ENCODE results near the gene STXBP1. TPM values are rescaled to one million over a fixed set of nuclear protein-coding genes. Genes with fewer than 3 reads are reported as not detected.

Gene STXBP1
- total and polyA plus RNA-seq, 2 of the 8 experiments (the other 6 are each of a cell fraction or from before 2014, with no cell fraction given): 11.5 to 60.9 TPM

DNA sequence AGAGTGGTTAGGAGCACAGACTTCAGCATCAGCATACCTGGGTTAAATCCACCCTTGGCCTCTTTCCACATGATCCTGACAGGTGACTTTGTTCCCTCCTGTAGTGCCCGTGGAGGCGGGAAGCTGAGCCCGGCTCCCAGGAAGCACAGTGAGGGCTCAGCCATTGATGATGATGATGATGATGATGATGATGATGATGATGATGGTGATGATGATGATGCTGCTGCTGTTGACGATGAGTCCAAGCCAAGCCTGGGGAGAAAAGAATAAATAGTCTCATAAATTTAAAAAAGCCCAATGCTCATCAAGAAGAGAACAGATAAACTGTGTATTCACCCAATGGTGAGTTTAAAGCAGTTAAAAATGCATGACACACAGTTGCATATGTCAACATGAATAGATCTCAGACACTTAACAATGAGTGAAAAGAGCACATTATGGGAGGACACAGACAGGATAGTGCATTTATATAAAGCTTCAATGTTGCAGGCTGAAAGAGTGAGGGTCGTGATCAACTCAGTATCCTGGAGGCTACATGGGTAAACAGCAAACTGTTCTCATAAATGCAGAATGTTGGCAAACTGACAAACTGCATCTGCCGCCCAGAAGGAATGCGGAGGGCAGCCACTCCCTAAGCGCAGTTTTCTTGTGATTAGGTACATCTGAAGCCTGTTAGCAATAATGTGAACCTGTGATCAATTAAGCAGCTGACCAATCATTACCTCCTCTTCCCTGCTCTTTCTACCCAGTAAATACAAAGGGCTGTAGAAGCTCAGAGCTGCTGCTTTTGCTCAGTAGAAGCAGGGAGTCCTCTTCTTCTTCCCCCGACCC, 83.0 kb downstream of the STXBP1 start (continued):
- no peak for TF ChIP-seq EZH2 (IDR thresholded peaks at IDR 0.05; ENCODE audit: low read depth, low read length, severe bottlenecking)
- no peak for TF ChIP-seq ZNF274 (IDR thresholded peaks at IDR 0.05; ENCODE audit: borderline replicate concordance, extremely low read depth, low read length)
- TF ChIP-seq SIRT6 (IDR thresholded peaks at IDR 0.05; ENCODE audit: low read length): no peak
- no peak for TF ChIP-seq GABPA (IDR thresholded peaks at IDR 0.05; ENCODE audit: borderline replicate concordance, insufficient read depth, low read length)
- TF ChIP-seq, protein P1, sequence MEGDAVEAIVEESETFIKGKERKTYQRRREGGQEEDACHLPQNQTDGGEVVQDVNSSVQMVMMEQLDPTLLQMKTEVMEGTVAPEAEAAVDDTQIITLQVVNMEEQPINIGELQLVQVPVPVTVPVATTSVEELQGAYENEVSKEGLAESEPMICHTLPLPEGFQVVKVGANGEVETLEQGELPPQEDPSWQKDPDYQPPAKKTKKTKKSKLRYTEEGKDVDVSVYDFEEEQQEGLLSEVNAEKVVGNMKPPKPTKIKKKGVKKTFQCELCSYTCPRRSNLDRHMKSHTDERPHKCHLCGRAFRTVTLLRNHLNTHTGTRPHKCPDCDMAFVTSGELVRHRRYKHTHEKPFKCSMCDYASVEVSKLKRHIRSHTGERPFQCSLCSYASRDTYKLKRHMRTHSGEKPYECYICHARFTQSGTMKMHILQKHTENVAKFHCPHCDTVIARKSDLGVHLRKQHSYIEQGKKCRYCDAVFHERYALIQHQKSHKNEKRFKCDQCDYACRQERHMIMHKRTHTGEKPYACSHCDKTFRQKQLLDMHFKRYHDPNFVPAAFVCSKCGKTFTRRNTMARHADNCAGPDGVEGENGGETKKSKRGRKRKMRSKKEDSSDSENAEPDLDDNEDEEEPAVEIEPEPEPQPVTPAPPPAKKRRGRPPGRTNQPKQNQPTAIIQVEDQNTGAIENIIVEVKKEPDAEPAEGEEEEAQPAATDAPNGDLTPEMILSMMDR (IDR thresholded peaks at IDR 0.05; ENCODE audit: control extremely low read depth in 1 of 3, insufficient read depth in 1 of 3, low read depth in 1 of 3, low read length in 3 of 3): no peak
